MM.1S (cell line): ENCODE results near the gene SPACA1.

Source experiments
- DNase-seq: peaks from one replicate; pipeline ENCODE4 v3.0.0-alpha.2; 2015
- H2AFZ ChIP-seq: fragments of 300-600 bp; sonication (generic); 2 replicates; pipeline ENCODE4 v1.6.0; 2016; ENCODE audit warnings: antibody characterized with exemption, low read length
- H3F3A ChIP-seq: fragments of 300-600 bp; sonication (generic); 2 replicates; pipeline ENCODE4 v1.6.1; 2016; ENCODE audit warnings: mild to moderate bottlenecking, antibody characterized with exemption, low read length, moderate library complexity, mixed read lengths; ENCODE audit not compliant: insufficient read depth
- H3K27ac ChIP-seq: fragments of 300-600 bp; sonication (generic); 2 replicates; pipeline ENCODE4 v1.5.1; 2016; ENCODE audit warnings: mild to moderate bottlenecking, low read length
- H3K27me3 ChIP-seq: fragments of 300-600 bp; sonication (generic); replicated peaks from 2 replicates; pipeline ENCODE4 v1.6.0; 2016; ENCODE audit warnings: low read length; ENCODE audit not compliant: insufficient read depth
- H3K36me3 ChIP-seq: fragments of 300-600 bp; sonication (generic); replicated peaks from 2 replicates; pipeline ENCODE4 v1.6.1; 2016; ENCODE audit warnings: mild to moderate bottlenecking, low read length, mixed read lengths; ENCODE audit not compliant: insufficient read depth
- H3K4me1 ChIP-seq: fragments of 300-600 bp; sonication (generic); 2 replicates; pipeline ENCODE4 v1.6.1; 2016; ENCODE audit warnings: low read length, mixed read lengths
- H3K4me2 ChIP-seq: fragments of 300-600 bp; sonication (generic); 2 replicates; pipeline ENCODE4 v1.6.0; 2016; ENCODE audit warnings: low read depth, low read length
- H3K4me3 ChIP-seq: fragments of 300-600 bp; sonication (generic); 2 replicates; pipeline ENCODE4 v1.5.1; 2016; ENCODE audit warnings: low read length, mixed read lengths
- H3K79me2 ChIP-seq: fragments of 300-600 bp; sonication (generic); 2 replicates; pipeline ENCODE4 v1.6.1; 2016; ENCODE audit warnings: mixed run types, low read length, mixed read lengths
- H3K9ac ChIP-seq: fragments of 300-600 bp; sonication (generic); 2 replicates; pipeline ENCODE4 v1.6.1; 2016; ENCODE audit warnings: low read length, mixed read lengths
- H3K9me2 ChIP-seq: fragments of 300-600 bp; sonication (generic); replicated peaks from 2 replicates; pipeline ENCODE4 v1.6.1; 2016; ENCODE audit warnings: mild to moderate bottlenecking, low read length, mixed read lengths; ENCODE audit not compliant: insufficient read depth
- H3K9me3 ChIP-seq: fragments of 300-600 bp; sonication (generic); replicated peaks from 2 replicates; pipeline ENCODE4 v1.6.1; 2016; ENCODE audit warnings: mild to moderate bottlenecking, low read length, mixed read lengths; ENCODE audit not compliant: insufficient read depth
- H4K20me1 ChIP-seq: fragments of 300-600 bp; sonication (generic); 2 replicates; pipeline ENCODE4 v1.6.1; 2016; ENCODE audit warnings: mild to moderate bottlenecking, low read length, moderate library complexity, mixed read lengths; ENCODE audit not compliant: insufficient read depth
- CTCF ChIP-seq: fragments of 300-600 bp; sonication (generic); IDR thresholded peaks from 2 replicates; pipeline ENCODE4 v1.5.1; 2016; ENCODE audit warnings: antibody characterized with exemption, low read length, mixed read lengths
- EZH2 ChIP-seq: fragments of 300-600 bp; sonication (generic); optimal IDR thresholded peaks from 2 replicates; pipeline ENCODE3; 2017; ENCODE audit warnings: low read depth, mild to moderate bottlenecking, antibody characterized with exemption, low read length, mixed read lengths
- EZH2phosphoT487 ChIP-seq: fragments of 300-600 bp; sonication (generic); IDR thresholded peaks from 2 replicates; pipeline ENCODE4 v1.6.1; 2018; ENCODE audit warnings: antibody characterized with exemption, low read length

The SPACA1 gene

GRCh38 chr6:88074791-88075190 lies 27.1 kb downstream of the SPACA1 start:
- DNase-seq: no peak
- Histone ChIP-seq H3K27ac (no peak overlapping the region), H3K9ac (no peak overlapping the region), H3K27me3 (no peaks in the 10 kb centered on the region), H2AFZ (no peak overlapping the region), H4K20me1 (no peaks in the 10 kb centered on the region), H3K9me3 (no peaks in the 10 kb centered on the region), H3K4me1 (no peaks in the 10 kb centered on the region), H3F3A (no peaks in the 10 kb centered on the region), H3K36me3 (no peaks in the 10 kb centered on the region), H3K4me2 (no peak overlapping the region), H3K79me2 (no peaks in the 10 kb centered on the region), H3K4me3 (no peak overlapping the region), H3K9me2 (no peaks in the 10 kb centered on the region)
- no peak for TF ChIP-seq CTCF
- TF ChIP-seq EZH2phosphoT487: no peak
- no peak for TF ChIP-seq EZH2

- Histone ChIP-seq H3K9me2 (no peaks in the 10 kb centered on the region), H3K36me3 (no peaks in the 10 kb centered on the region), H3K9me3 (no peaks in the 10 kb centered on the region), H2AFZ (no peak overlapping the region), H4K20me1 (no peaks in the 10 kb centered on the region), H3K4me1 (no peaks in the 10 kb centered on the region), H3F3A (no peaks in the 10 kb centered on the region), H3K4me2 (no peak overlapping the region), H3K27ac (no peak overlapping the region), H3K9ac (no peak overlapping the region), H3K4me3 (no peak overlapping the region), H3K79me2 (no peaks in the 10 kb centered on the region), H3K27me3 (no peaks in the 10 kb centered on the region)
- no peak for DNase-seq
- TF ChIP-seq EZH2: no peak
- TF ChIP-seq CTCF: no peak
- no peak for TF ChIP-seq EZH2phosphoT487
Measured at GRCh38 chr6:88077305-88077704, 29.7 kb downstream of the SPACA1 start.

GRCh38 chr6:88086792-88087191 lies 39.2 kb downstream of the SPACA1 start:
- Histone ChIP-seq H3K36me3 (no peaks in the 10 kb centered on the region), H3K9ac (no peak overlapping the region), H3K4me1 (no peaks in the 10 kb centered on the region), H3K9me3 (no peaks in the 10 kb centered on the region), H3K27me3 (no peaks in the 10 kb centered on the region), H3K9me2 (no peaks in the 10 kb centered on the region), H3F3A (no peaks in the 10 kb centered on the region), H3K4me2 (no peak overlapping the region), H3K4me3 (no peak overlapping the region), H3K79me2 (no peaks in the 10 kb centered on the region), H4K20me1 (no peaks in the 10 kb centered on the region), H3K27ac (no peak overlapping the region), H2AFZ (no peak overlapping the region)
- TF ChIP-seq EZH2 (no peak), CTCF (no peak), EZH2phosphoT487 (no peak)
- DNase-seq: no peak

- no peaks in the 10 kb centered on the region for H4K20me1 ChIP-seq
- H3K4me1 ChIP-seq: no peaks in the 10 kb centered on the region
- H3K9me2 ChIP-seq: no peaks in the 10 kb centered on the region
- H3K4me2 ChIP-seq: no peak overlapping the region
- H3K9me3 ChIP-seq: no peaks in the 10 kb centered on the region
- TF ChIP-seq EZH2: no peak
- no peak for TF ChIP-seq EZH2phosphoT487
- TF ChIP-seq CTCF: no peak
- H3K79me2 ChIP-seq: no peaks in the 10 kb centered on the region
- H3F3A ChIP-seq: no peaks in the 10 kb centered on the region
- no peak overlapping the region for H3K4me3 ChIP-seq
- H3K36me3 ChIP-seq: no peaks in the 10 kb centered on the region
- no peak overlapping the region for H3K9ac ChIP-seq
- H3K27me3 ChIP-seq: no peaks in the 10 kb centered on the region
- H3K27ac ChIP-seq: no peak overlapping the region
- DNase-seq: no peak
- no peak overlapping the region for H2AFZ ChIP-seq
Measured at GRCh38 chr6:88089708-88090107, 42.1 kb downstream of the SPACA1 start.
